ACC112 (cell line): ENCODE data around the gene VPS45.
"Not testable (repeated sequence)": the region's sequence is repeated elsewhere in the genome, so short reads cannot be mapped to it uniquely, and the experiment has no call there.

Experiments used
- H2AFZ ChIP-seq: fragments of 200-600 bp; sonication (generic); one replicate; pipeline ENCODE4 v1.6.0; 2017; ENCODE audit warnings: antibody characterized with exemption, low read length; ENCODE audit not compliant: unreplicated experiment
- H3K27ac ChIP-seq: fragments of 200-600 bp; sonication (generic); 2 replicates; pipeline ENCODE4 v1.5.1; 2014; ENCODE audit warnings: low read depth, mild to moderate bottlenecking, antibody characterized with exemption, low read length, moderate library complexity
- H3K27me3 ChIP-seq: fragments of 200-600 bp; sonication (generic); 2 replicates; pipeline ENCODE4 v1.6.1; 2014; ENCODE audit warnings: mild to moderate bottlenecking, antibody characterized with exemption, low read length, moderate library complexity, mixed read lengths; ENCODE audit not compliant: insufficient read depth
- H3K36me3 ChIP-seq: fragments of 200-600 bp; sonication (generic); 2 replicates; pipeline ENCODE4 v1.6.1; 2016; ENCODE audit warnings: mild to moderate bottlenecking, antibody characterized with exemption, low read length, moderate library complexity, mixed read lengths; ENCODE audit not compliant: insufficient read depth
- H3K4me1 ChIP-seq: fragments of 200-600 bp; sonication (generic); one replicate; pipeline ENCODE4 v1.6.1; 2016; ENCODE audit warnings: low read length, mixed read lengths; ENCODE audit not compliant: insufficient read depth, unreplicated experiment, control insufficient read depth
- H3K4me3 ChIP-seq: fragments of 200-600 bp; sonication (generic); 2 replicates; pipeline ENCODE4 v1.5.1; 2014; ENCODE audit warnings: mild to moderate bottlenecking, low read depth, low read length
- H3K79me2 ChIP-seq: fragments of 200-600 bp; sonication (generic); one replicate; pipeline ENCODE4 v1.6.0; 2016; ENCODE audit warnings: low read length; ENCODE audit not compliant: control insufficient read depth, unreplicated experiment, insufficient read depth

Gene VPS45

GRCh38 chr1:150051905-150052412, 15.6 kb upstream of the VPS45 start:
- H3K4me3 ChIP-seq: not testable (repeated sequence)

GRCh38 chr1:150053926-150054325, 13.7 kb upstream of the VPS45 start:
- H3K4me1 ChIP-seq: no peaks in the 10 kb centered on the region
- H3K36me3 ChIP-seq: no peaks in the 10 kb centered on the region
- H2AFZ ChIP-seq: no peak overlapping the region
- H3K27me3 ChIP-seq: no peaks in the 10 kb centered on the region
- H3K79me2 ChIP-seq: no peaks in the 10 kb centered on the region
- no peak overlapping the region for H3K4me3 ChIP-seq
- H3K27ac ChIP-seq: no peak overlapping the region

More at GRCh38 chr1:150051905-150052412, 15.6 kb upstream of the VPS45 start:
- not testable (repeated sequence) for H3K36me3 ChIP-seq, H3K79me2 ChIP-seq, H3K4me1 ChIP-seq, H3K27me3 ChIP-seq, H3K27ac ChIP-seq, H2AFZ ChIP-seq

GRCh38 chr1:150055507-150055906, 12.1 kb upstream of the VPS45 start:
- not testable (repeated sequence) for H3K79me2 ChIP-seq, H3K4me3 ChIP-seq, H3K27ac ChIP-seq, H3K36me3 ChIP-seq, H3K4me1 ChIP-seq, H2AFZ ChIP-seq, H3K27me3 ChIP-seq

- no peaks in the 10 kb centered on the region for H3K27me3 ChIP-seq
- no peaks in the 10 kb centered on the region for H3K79me2 ChIP-seq
- H2AFZ ChIP-seq: no peak overlapping the region
- H3K4me3 ChIP-seq: no peak overlapping the region
- no peaks in the 10 kb centered on the region for H3K4me1 ChIP-seq
- no peaks in the 10 kb centered on the region for H3K36me3 ChIP-seq
- H3K27ac ChIP-seq: no peak overlapping the region
Observed at GRCh38 chr1:150056407-150056806, 11.2 kb upstream of the VPS45 start.

- peaks cover 4% of the 10 kb centered on the region for H3K79me2 ChIP-seq
- no peak overlapping the region for H3K4me3 ChIP-seq
- H2AFZ ChIP-seq: no peak overlapping the region
- no peak overlapping the region for H3K27ac ChIP-seq
- peaks cover 11% of the 10 kb centered on the region for H3K4me1 ChIP-seq
- no peaks in the 10 kb centered on the region for H3K36me3 ChIP-seq
- H3K27me3 ChIP-seq: no peaks in the 10 kb centered on the region
Observed at GRCh38 chr1:150060260-150060659, 7.3 kb upstream of the VPS45 start.

- no peak overlapping the region for H3K4me3 ChIP-seq
- H3K27me3 ChIP-seq: no peaks in the 10 kb centered on the region
- no peak overlapping the region for H3K27ac ChIP-seq
- peaks cover 10% of the 10 kb centered on the region for H3K79me2 ChIP-seq
- no peaks in the 10 kb centered on the region for H3K36me3 ChIP-seq
- no peak overlapping the region for H2AFZ ChIP-seq
- H3K4me1 ChIP-seq: peaks cover 16% of the 10 kb centered on the region
Observed at GRCh38 chr1:150061632-150062101, 5.9 kb upstream of the VPS45 start.

GRCh38 chr1:150062113-150062512, 5.5 kb upstream of the VPS45 start:
- Histone ChIP-seq H3K4me1 (peaks cover 16% of the 10 kb centered on the region), H3K79me2 (peaks cover 10% of the 10 kb centered on the region), H3K27ac (no peak overlapping the region), H3K36me3 (no peaks in the 10 kb centered on the region), H3K27me3 (no peaks in the 10 kb centered on the region), H2AFZ (no peak overlapping the region), H3K4me3 (no peak overlapping the region)

- Histone ChIP-seq H3K4me3 (peak overlapping the region; percentile 85), H3K36me3 (no peaks in the 10 kb centered on the region), H3K27ac (peak overlapping the region; percentile 88), H3K4me1 (peaks cover 25% of the 10 kb centered on the region), H3K79me2 (peaks cover 22% of the 10 kb centered on the region), H2AFZ (peak overlapping the region; percentile 4), H3K27me3 (no peaks in the 10 kb centered on the region)
Observed at GRCh38 chr1:150065184-150065871, 2.2 kb upstream of the VPS45 start.

- H3K27me3 ChIP-seq: no peaks in the 10 kb centered on the region
- H2AFZ ChIP-seq: peak overlapping the region; percentile 97
- H3K27ac ChIP-seq: peak overlapping the region; percentile 88
- H3K4me1 ChIP-seq: peaks cover 25% of the 10 kb centered on the region
- peak overlapping the region; percentile 85 for H3K4me3 ChIP-seq
- peaks cover 22% of the 10 kb centered on the region for H3K79me2 ChIP-seq
- H3K36me3 ChIP-seq: no peaks in the 10 kb centered on the region
Observed at GRCh38 chr1:150066328-150066727, 1.2 kb upstream of the VPS45 start.

- Histone ChIP-seq H3K36me3 (no peaks in the 10 kb centered on the region), H2AFZ (peak overlapping the region; percentile 97), H3K79me2 (peaks cover 22% of the 10 kb centered on the region), H3K4me3 (peak overlapping the region; percentile 85), H3K27ac (peak overlapping the region; percentile 88), H3K27me3 (no peaks in the 10 kb centered on the region), H3K4me1 (peaks cover 23% of the 10 kb centered on the region)
Observed at GRCh38 chr1:150066838-150067183, 765 bp upstream of the VPS45 start.

- no peaks in the 10 kb centered on the region for H3K27me3 ChIP-seq
- peaks cover 18% of the 10 kb centered on the region for H3K4me1 ChIP-seq
- peak overlapping the region; percentile 85 for H3K4me3 ChIP-seq
- H2AFZ ChIP-seq: peak overlapping the region; percentile 93
- H3K36me3 ChIP-seq: peaks cover 7% of the 10 kb centered on the region; the same call in 1 of the 2 replicates
- H3K79me2 ChIP-seq: peaks cover 22% of the 10 kb centered on the region
- peak overlapping the region; percentile 88 for H3K27ac ChIP-seq
Observed at GRCh38 chr1:150068109-150068435, 496 bp downstream of the VPS45 start.
